HG03045 (cell line): Measurements from ENCODE around the gene AKAP6.

Experiments used
- ATAC-seq: cut with Tn5 transposase; IDR thresholded peaks from one replicate; pipeline ENCODE4 v1.9.1; 2021; ENCODE audit warnings: mild to moderate bottlenecking, moderate library complexity; ENCODE audit not compliant: unreplicated experiment

The AKAP6 gene

GRCh38 chr14:32607399-32607798, 278.3 kb downstream of the AKAP6 start:
- ATAC-seq, result no peak

- ATAC-seq, result no peak
Measured at GRCh38 chr14:32608857-32609256, 279.8 kb downstream of the AKAP6 start.

GRCh38 chr14:32609388-32609787, 280.3 kb downstream of the AKAP6 start:
- no peak for ATAC-seq

GRCh38 chr14:32611752-32612151, 282.7 kb downstream of the AKAP6 start:
- ATAC-seq, result no peak

GRCh38 chr14:32618991-32619390, 289.9 kb downstream of the AKAP6 start:
- ATAC-seq, result no peak

GRCh38 chr14:32620303-32620702, 291.2 kb downstream of the AKAP6 start:
- no peak for ATAC-seq

- ATAC-seq, result no peak
Measured at GRCh38 chr14:32620724-32621123, 291.6 kb downstream of the AKAP6 start.

- no peak for ATAC-seq
Measured at GRCh38 chr14:32621585-32621984, 292.5 kb downstream of the AKAP6 start.

- no peak for ATAC-seq
Measured at GRCh38 chr14:32622742-32623141, 293.6 kb downstream of the AKAP6 start.

GRCh38 chr14:32623300-32624093, 294.4 kb downstream of the AKAP6 start:
- ATAC-seq, result no peak

- no peak for ATAC-seq
Measured at GRCh38 chr14:32625211-32625610, 296.1 kb downstream of the AKAP6 start.

- no peak for ATAC-seq
Measured at GRCh38 chr14:32627545-32628298, 298.6 kb downstream of the AKAP6 start.

- ATAC-seq, result no peak
Measured at GRCh38 chr14:32629236-32629635, 300.1 kb downstream of the AKAP6 start.

GRCh38 chr14:32630701-32631100, 301.6 kb downstream of the AKAP6 start:
- ATAC-seq, result no peak

- ATAC-seq, result no peak
Measured at GRCh38 chr14:32633224-32633859, 304.2 kb downstream of the AKAP6 start.

- no peak for ATAC-seq
Measured at GRCh38 chr14:32633930-32634329, 304.8 kb downstream of the AKAP6 start.

- ATAC-seq, result no peak
Measured at GRCh38 chr14:32635061-32635719, 306.1 kb downstream of the AKAP6 start.

- no peak for ATAC-seq
Measured at GRCh38 chr14:32637582-32637981, 308.5 kb downstream of the AKAP6 start.

- ATAC-seq, result no peak
Measured at GRCh38 chr14:32639208-32639607, 310.1 kb downstream of the AKAP6 start.

- ATAC-seq, result no peak
Measured at GRCh38 chr14:32645551-32645950, 316.5 kb downstream of the AKAP6 start.

GRCh38 chr14:32648434-32648833, 319.3 kb downstream of the AKAP6 start:
- ATAC-seq, result no peak
